Measurements from ENCODE around the gene HIF1A. TPM values are rescaled to one million over a fixed set of nuclear protein-coding genes. Genes with fewer than 3 reads are reported as not detected.

The HIF1A gene
- total and polyA plus RNA-seq, 12 donors, result 15.4 to 97.3 (median 59.4) TPM

DNA sequence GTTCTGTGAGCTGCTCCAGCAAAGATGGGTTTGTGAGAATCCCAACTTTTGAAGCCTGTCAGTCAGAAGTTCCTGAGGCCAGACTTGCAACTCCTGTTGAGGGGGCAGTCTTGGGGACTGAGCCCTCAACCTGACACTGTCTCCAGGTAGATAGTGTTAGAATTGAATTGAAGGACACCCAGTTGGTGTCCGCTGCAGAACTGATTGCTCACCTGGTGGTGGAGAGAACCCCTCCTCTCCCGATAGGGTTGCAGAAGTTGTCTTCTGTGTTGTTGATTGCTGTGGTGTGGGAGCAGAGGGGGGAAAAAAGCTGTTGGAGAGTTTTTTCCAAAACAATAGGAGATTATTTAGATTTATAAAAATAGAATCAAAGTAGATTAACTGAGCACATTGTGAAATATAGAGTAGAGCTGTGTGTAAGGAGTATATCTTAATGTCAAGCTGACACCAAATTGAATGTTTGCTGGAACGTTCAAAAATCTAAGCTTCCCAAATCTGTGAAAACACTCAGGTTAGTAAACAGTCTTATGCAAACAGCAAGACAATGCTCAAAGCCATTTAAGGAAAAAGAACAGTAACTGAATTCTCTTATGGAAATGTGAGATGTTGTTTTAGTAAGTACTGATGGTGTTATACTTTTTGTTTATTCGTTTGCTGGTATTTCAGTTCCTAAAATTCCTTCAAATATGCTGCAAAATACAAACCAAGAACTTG, 18.6 kb downstream of the HIF1A start:
- intact Hi-C loops (cut with DNase I), result loop anchor here in 2 of 10 donors (10.0 kb wide), 2 partner anchors 149 to 239 kb away; no protein-coding TSS in a partner anchor
- H3K27ac ChIP-seq, result peak overlapping the region in 2 of 10 donors; percentile 8 to 9
- 52 to 54% methylated on average over 4 of the region's 4 CpGs for WGBS, 2 donors
- peaks cover 0 to 7% (median 0%) of the 10 kb centered on the region in 9 donors for H3K36me3 ChIP-seq
- H3K4me1 ChIP-seq, result peaks cover 0 to 97% (median 62%) of the 10 kb centered on the region in 9 donors
- no peaks in the 10 kb centered on the region for H3K27me3 ChIP-seq
- DNase-seq (no peak), ATAC-seq (peak in 2 of 8 donors; percentile 32 to 36)
- H3K4me3 ChIP-seq, result no peak overlapping the region
- no peaks in the 10 kb centered on the region for H3K9me3 ChIP-seq
- TF ChIP-seq, protein P1, sequence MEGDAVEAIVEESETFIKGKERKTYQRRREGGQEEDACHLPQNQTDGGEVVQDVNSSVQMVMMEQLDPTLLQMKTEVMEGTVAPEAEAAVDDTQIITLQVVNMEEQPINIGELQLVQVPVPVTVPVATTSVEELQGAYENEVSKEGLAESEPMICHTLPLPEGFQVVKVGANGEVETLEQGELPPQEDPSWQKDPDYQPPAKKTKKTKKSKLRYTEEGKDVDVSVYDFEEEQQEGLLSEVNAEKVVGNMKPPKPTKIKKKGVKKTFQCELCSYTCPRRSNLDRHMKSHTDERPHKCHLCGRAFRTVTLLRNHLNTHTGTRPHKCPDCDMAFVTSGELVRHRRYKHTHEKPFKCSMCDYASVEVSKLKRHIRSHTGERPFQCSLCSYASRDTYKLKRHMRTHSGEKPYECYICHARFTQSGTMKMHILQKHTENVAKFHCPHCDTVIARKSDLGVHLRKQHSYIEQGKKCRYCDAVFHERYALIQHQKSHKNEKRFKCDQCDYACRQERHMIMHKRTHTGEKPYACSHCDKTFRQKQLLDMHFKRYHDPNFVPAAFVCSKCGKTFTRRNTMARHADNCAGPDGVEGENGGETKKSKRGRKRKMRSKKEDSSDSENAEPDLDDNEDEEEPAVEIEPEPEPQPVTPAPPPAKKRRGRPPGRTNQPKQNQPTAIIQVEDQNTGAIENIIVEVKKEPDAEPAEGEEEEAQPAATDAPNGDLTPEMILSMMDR (IDR thresholded peaks at IDR 0.05), result no peak

GRCh38 chr14:61716956-61717355, 21.6 kb downstream of the HIF1A start:
- Histone ChIP-seq H3K36me3 (peaks cover 0 to 31% (median 5%) of the 10 kb centered on the region in 9 donors), H3K27me3 (no peaks in the 10 kb centered on the region), H3K4me1 (peaks cover 0 to 100% (median 62%) of the 10 kb centered on the region in 9 donors), H3K27ac (peak overlapping the region in 2 of 10 donors; percentile 2 to 5), H3K4me3 (no peak overlapping the region), H3K9me3 (no peaks in the 10 kb centered on the region)
- intact Hi-C loops (cut with DNase I), result loop anchor here in 2 of 10 donors (10.0 kb wide), 2 partner anchors 152 to 242 kb away; no protein-coding TSS in a partner anchor
- TF ChIP-seq, protein P1 (IDR thresholded peaks at IDR 0.05), result no peak
- DNase-seq, result no peak
- WGBS, 2 donors, result 56 to 58% methylated on average over 1 of the region's 1 CpG
- ATAC-seq, result no peak

GRCh38 chr14:61718039-61718438, 22.7 kb downstream of the HIF1A start:
- no peaks in the 10 kb centered on the region for H3K27me3 ChIP-seq
- peaks cover 0 to 92% (median 56%) of the 10 kb centered on the region in 9 donors for H3K4me1 ChIP-seq
- TF ChIP-seq, protein P1 (IDR thresholded peaks at IDR 0.05), result no peak
- ATAC-seq, result no peak
- no peaks in the 10 kb centered on the region for H3K9me3 ChIP-seq
- H3K4me3 ChIP-seq, result no peak overlapping the region
- intact Hi-C loops (cut with DNase I), result loop anchor here in 2 of 10 donors (10.0 kb wide), 2 partner anchors 153 to 243 kb away; no protein-coding TSS in a partner anchor
- WGBS, 2 donors, result 89 to 90% methylated on average over 2 of the region's 2 CpGs
- peaks cover 0 to 42% (median 5%) of the 10 kb centered on the region in 9 donors for H3K36me3 ChIP-seq
- DNase-seq, result no peak
- H3K27ac ChIP-seq, result peak overlapping the region in 1 of 10 donors; percentile 2

GRCh38 chr14:61719344-61720293, 24.3 kb downstream of the HIF1A start:
- DNase-seq, result no peak
- H3K27ac ChIP-seq, result peak overlapping the region in 6 of 10 donors; percentile 2 to 72 (median 32)
- peaks cover 0 to 77% (median 44%) of the 10 kb centered on the region in 9 donors for H3K4me1 ChIP-seq
- WGBS, 2 donors, result 49 to 59% methylated on average over 5 of the region's 5 CpGs
- H3K27me3 ChIP-seq, result no peaks in the 10 kb centered on the region
- no peaks in the 10 kb centered on the region for H3K9me3 ChIP-seq
- intact Hi-C loops (cut with DNase I), result loop anchor here in 3 of 10 donors (10.0 kb wide), 2 partner anchors 155 to 245 kb away; no protein-coding TSS in a partner anchor
- no peak overlapping the region for H3K4me3 ChIP-seq
- H3K36me3 ChIP-seq, result peaks cover 0 to 58% (median 5%) of the 10 kb centered on the region in 9 donors
- TF ChIP-seq, protein P1 (IDR thresholded peaks at IDR 0.05), result no peak
- peak in 5 of 8 donors; percentile 35 to 55 (median 43) for ATAC-seq

All from heart right ventricle (tissue), 16 donors.